A673 (cell line): ENCODE data around the gene R3HDM4. TPM values are rescaled to one million over a fixed set of nuclear protein-coding genes. Genes with fewer than 3 reads are reported as not detected.
A peak's percentile ranks its signal among the peaks of the same experiment; 100 is the strongest.

ENCODE experiments used
- BruUV-seq: library from RNA; stranded (reverse); fragments of 400-500 nt; replicated peaks from 2 replicates; lab custom pipeline; 2021; lab: Mats Ljungman, UMichigan
- CTCF ChIA-PET: fragments of 300-600 bp; sonication (Branson Sonifier 250); formaldehyde crosslinking; loops from one replicate; lab custom pipeline; 2022; ENCODE audit warnings: antibody characterized with exemption; lab: Charles Lee
- POLR2A ChIA-PET: fragments of 300-600 bp; sonication (Branson Sonifier 250); formaldehyde crosslinking; loops from one replicate; lab custom pipeline; 2022; ENCODE audit warnings: antibody characterized with exemption; ENCODE audit not compliant: low non-redundant PET; lab: Charles Lee
- DNase-seq: peaks from one replicate; pipeline ENCODE4 v3.0.0-alpha.2; 2015; ENCODE audit warnings: low spot score
- H3K27ac ChIP-seq: fragments of 200-600 bp; sonication (generic); 2 replicates; pipeline ENCODE4 v1.5.1; 2016; ENCODE audit warnings: mixed run types, low read depth, mild to moderate bottlenecking, mixed read lengths, antibody characterized with exemption, low read length; ENCODE audit not compliant: poor library complexity, severe bottlenecking
- H3K27me3 ChIP-seq: fragments of 200-600 bp; sonication (generic); replicated peaks from 2 replicates; pipeline ENCODE4 v1.6.1; 2017; ENCODE audit warnings: mixed run types, low read depth, mild to moderate bottlenecking, mixed read lengths, antibody characterized with exemption, low read length; ENCODE audit not compliant: insufficient read depth, poor library complexity
- H3K36me3 ChIP-seq: fragments of 200-600 bp; sonication (generic); 2 replicates; pipeline ENCODE4 v1.6.1; 2016; ENCODE audit warnings: mixed run types, mild to moderate bottlenecking, mixed read lengths, antibody characterized with exemption, low read length; ENCODE audit not compliant: insufficient read depth, poor library complexity, severe bottlenecking
- H3K4me1 ChIP-seq: fragments of 200-600 bp; sonication (generic); 2 replicates; pipeline ENCODE4 v1.6.1; 2017; ENCODE audit warnings: mixed run types, mild to moderate bottlenecking, mixed read lengths, antibody characterized with exemption, low read length; ENCODE audit not compliant: insufficient read depth, poor library complexity, severe bottlenecking
- H3K4me3 ChIP-seq: fragments of 200-600 bp; sonication (generic); 2 replicates; pipeline ENCODE4 v1.5.1; 2016; ENCODE audit warnings: low read depth, mixed run types, mild to moderate bottlenecking, mixed read lengths, low read length; ENCODE audit not compliant: poor library complexity, severe bottlenecking
- H3K9me3 ChIP-seq: fragments of 200-600 bp; sonication (generic); 2 replicates; pipeline ENCODE4 v1.6.1; 2016; ENCODE audit warnings: mixed run types, low read depth, mild to moderate bottlenecking, mixed read lengths, antibody characterized with exemption, low read length; ENCODE audit not compliant: poor library complexity, severe bottlenecking
- CTCF ChIP-seq: fragments of 300-800, 200-600 bp; sonication (generic); conservative IDR thresholded peaks from 2 replicates; pipeline ENCODE4 v1.5.1; 2017; ENCODE audit warnings: low read depth, mild to moderate bottlenecking, antibody characterized with exemption, low read length, moderate library complexity, mixed read lengths
- EZH2 ChIP-seq: fragments of 200-600 bp; sonication (generic); IDR thresholded peaks from 2 replicates; pipeline ENCODE4 v1.6.1; 2017; ENCODE audit warnings: borderline replicate concordance, low read depth, mild to moderate bottlenecking, mixed read lengths, antibody characterized with exemption, low read length; ENCODE audit not compliant: poor library complexity, severe bottlenecking
- intact Hi-C: fragments of 100-400 bp; cut with micrococcal nuclease; formaldehyde crosslinking; loops from one replicate; pipeline ENCODE4 v1.10.0; 2022; ENCODE audit not compliant: unreplicated experiment
- total RNA-seq: library from RNA; stranded (reverse); gene quantifications from 2 replicates; pipeline ENCODE4 v1.2.3, GENCODE V29; 2021

R3HDM4 gene
- total RNA-seq, 1 experiment from 2014 or later: 39.3 TPM

- H3K4me3 ChIP-seq: no peak overlapping the region
- ChIA-PET CTCF (no interaction called here), POLR2A (interaction anchor here (0.5 to 0.7 kb wide), 3 partner anchors 29 to 398 kb away, joined by 3 to 12 read pairs (median 7); no protein-coding TSS in a partner anchor)
- BruUV-seq: no TSS peak
- intact Hi-C loops: no loop called here
- DNase-seq: no peak
- H3K27me3 ChIP-seq: no peaks in the 10 kb centered on the region
- H3K4me1 ChIP-seq: peaks cover 61% of the 10 kb centered on the region
- H3K36me3 ChIP-seq: peaks cover 32% of the 10 kb centered on the region
- H3K27ac ChIP-seq: peak overlapping the region; percentile 77
- TF ChIP-seq CTCF: no peak
- no peak for TF ChIP-seq EZH2
- no peaks in the 10 kb centered on the region for H3K9me3 ChIP-seq
Measured at GRCh38 chr19:871446-872265, 41.4 kb downstream of the R3HDM4 start.

- Histone ChIP-seq H3K4me3 (no peak overlapping the region), H3K36me3 (peaks cover 32% of the 10 kb centered on the region), H3K27me3 (no peaks in the 10 kb centered on the region), H3K4me1 (peaks cover 61% of the 10 kb centered on the region), H3K27ac (peak overlapping the region; percentile 61), H3K9me3 (no peaks in the 10 kb centered on the region)
- no TSS peak for BruUV-seq
- no peak for TF ChIP-seq EZH2
- TF ChIP-seq CTCF: no peak
- ChIA-PET POLR2A (interaction anchor here (0.6 kb wide), 1 partner anchor 28 kb away, joined by 3 read pairs; no protein-coding TSS in a partner anchor), CTCF (no interaction called here)
- DNase-seq: peak; percentile 56
- intact Hi-C loops: no loop called here
Measured at GRCh38 chr19:870963-871401, 42.0 kb downstream of the R3HDM4 start.

- H3K36me3 ChIP-seq: peaks cover 31% of the 10 kb centered on the region
- no peak overlapping the region for H3K4me3 ChIP-seq
- intact Hi-C loops: no loop called here
- H3K4me1 ChIP-seq: peaks cover 61% of the 10 kb centered on the region
- H3K27me3 ChIP-seq: no peaks in the 10 kb centered on the region
- no peak overlapping the region for H3K27ac ChIP-seq
- DNase-seq: no peak
- TF ChIP-seq CTCF: no peak
- no peak for TF ChIP-seq EZH2
- no TSS peak for BruUV-seq
- H3K9me3 ChIP-seq: no peaks in the 10 kb centered on the region
- ChIA-PET POLR2A (no interaction called here), CTCF (no interaction called here)
Measured at GRCh38 chr19:870314-870713, 42.7 kb downstream of the R3HDM4 start.
